HG02642 (cell line): ENCODE measurements around the gene COQ8B.
A peak's percentile ranks its signal among the peaks of the same experiment; 100 is the strongest.

Experiments used
- ATAC-seq: cut with Tn5 transposase; IDR thresholded peaks from one replicate; pipeline ENCODE4 v1.9.1; 2021; ENCODE audit warnings: mild to moderate bottlenecking; ENCODE audit not compliant: unreplicated experiment, poor library complexity

Gene COQ8B

GRCh38 chr19:40693150-40693788 is 23.4 kb downstream of the COQ8B start:
- no peak for ATAC-seq

GRCh38 chr19:40692212-40692551 is 24.5 kb downstream of the COQ8B start:
- no peak for ATAC-seq

GRCh38 chr19:40691421-40692211 is 25.1 kb downstream of the COQ8B start:
- no peak for ATAC-seq

GRCh38 chr19:40690693-40691420 is 25.8 kb downstream of the COQ8B start:
- ATAC-seq = peak; percentile 71

- ATAC-seq = no peak
These were observed 26.5 kb downstream of the COQ8B start, which contains the start of gene NUMBL for GRCh38 chr19:40690050-40690692. TSS of gene NUMBL (minus strand) at chr19:40690651. CDS start at chr19:40690483, 168 bp downstream.

GRCh38 chr19:40689339-40690049 is 27.2 kb downstream of the COQ8B start:
- no peak for ATAC-seq

GRCh38 chr19:40688987-40689338 is 27.7 kb downstream of the COQ8B start:
- no peak for ATAC-seq

- ATAC-seq = no peak
These were observed 28.4 kb downstream of the COQ8B start for GRCh38 chr19:40688309-40688708.

- no peak for ATAC-seq
These were observed 29.1 kb downstream of the COQ8B start for GRCh38 chr19:40687525-40688016.

GRCh38 chr19:40686882-40687524 is 29.7 kb downstream of the COQ8B start:
- no peak for ATAC-seq

- ATAC-seq = no peak
These were observed 31.1 kb downstream of the COQ8B start for GRCh38 chr19:40685563-40685962.

- ATAC-seq = no peak
These were observed 31.6 kb downstream of the COQ8B start for GRCh38 chr19:40685016-40685526.

GRCh38 chr19:40684280-40684679 is 32.4 kb downstream of the COQ8B start:
- ATAC-seq = no peak

GRCh38 chr19:40683437-40683836 is 33.2 kb downstream of the COQ8B start:
- ATAC-seq = no peak

GRCh38 chr19:40682431-40682964 is 34.2 kb downstream of the COQ8B start:
- no peak for ATAC-seq

- ATAC-seq = no peak
These were observed 35.6 kb downstream of the COQ8B start for GRCh38 chr19:40681039-40681438.

GRCh38 chr19:40677156-40677555 is 39.5 kb downstream of the COQ8B start:
- no peak for ATAC-seq

GRCh38 chr19:40674291-40674690 is 42.4 kb downstream of the COQ8B start:
- no peak for ATAC-seq

- ATAC-seq = no peak
These were observed 43.3 kb downstream of the COQ8B start for GRCh38 chr19:40673397-40673796.
